ENCODE data around the gene EPHA8.

The EPHA8 gene

GRCh38 chr1:22569269-22569668 lies 6.0 kb downstream of the EPHA8 start:
- no peak for DNase-seq

DNA sequence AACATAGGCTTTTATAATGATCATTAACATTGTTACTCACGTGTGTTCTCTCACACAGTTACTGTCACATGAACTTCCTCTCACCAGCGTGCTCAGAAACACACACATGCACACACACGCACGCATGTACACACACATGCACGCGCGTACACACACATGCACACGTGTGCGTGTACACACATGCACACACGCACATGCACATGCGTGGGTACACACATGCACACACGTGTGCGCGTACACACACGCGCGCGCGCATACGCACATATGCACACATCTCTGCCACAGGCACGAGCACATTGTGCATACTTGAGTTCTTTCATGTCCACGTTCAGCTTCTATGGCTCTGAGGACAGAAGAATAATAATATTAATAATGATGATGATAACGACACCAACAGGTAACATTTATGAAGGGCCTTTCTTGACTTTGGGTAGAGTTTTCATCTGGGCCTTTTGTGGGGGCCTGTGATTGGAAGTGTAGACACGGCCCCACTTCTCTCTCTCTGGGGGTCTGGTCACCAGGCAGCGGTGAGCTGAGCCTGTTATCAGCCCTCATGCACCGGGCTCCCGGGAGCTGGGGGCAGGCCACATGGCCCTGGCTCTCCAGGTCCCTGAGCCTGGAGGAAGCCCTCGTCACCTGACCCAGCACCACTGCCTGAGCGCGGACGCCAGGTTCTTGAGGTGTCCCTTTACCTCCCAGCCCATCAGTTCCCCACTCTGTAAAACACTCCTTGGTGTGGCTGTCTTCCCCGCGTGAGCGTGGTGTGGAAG lies 7.0 kb downstream of the EPHA8 start:
- DNase-seq: no peak

- DNase-seq: no peak
These were observed 9.5 kb downstream of the EPHA8 start for GRCh38 chr1:22572818-22573217.

GRCh38 chr1:22573237-22573636 lies 9.9 kb downstream of the EPHA8 start:
- DNase-seq: no peak

- DNase-seq: no peak
These were observed 12.4 kb downstream of the EPHA8 start for GRCh38 chr1:22575532-22576149.

DNA sequence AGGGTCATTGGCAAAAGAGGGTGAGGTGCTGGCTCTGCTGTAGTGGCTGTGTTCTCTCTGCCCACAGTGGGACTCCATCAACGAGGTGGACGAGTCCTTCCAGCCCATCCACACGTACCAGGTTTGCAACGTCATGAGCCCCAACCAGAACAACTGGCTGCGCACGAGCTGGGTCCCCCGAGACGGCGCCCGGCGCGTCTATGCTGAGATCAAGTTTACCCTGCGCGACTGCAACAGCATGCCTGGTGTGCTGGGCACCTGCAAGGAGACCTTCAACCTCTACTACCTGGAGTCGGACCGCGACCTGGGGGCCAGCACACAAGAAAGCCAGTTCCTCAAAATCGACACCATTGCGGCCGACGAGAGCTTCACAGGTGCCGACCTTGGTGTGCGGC lies 12.9 kb downstream of the EPHA8 start:
- no peak for DNase-seq

DNA sequence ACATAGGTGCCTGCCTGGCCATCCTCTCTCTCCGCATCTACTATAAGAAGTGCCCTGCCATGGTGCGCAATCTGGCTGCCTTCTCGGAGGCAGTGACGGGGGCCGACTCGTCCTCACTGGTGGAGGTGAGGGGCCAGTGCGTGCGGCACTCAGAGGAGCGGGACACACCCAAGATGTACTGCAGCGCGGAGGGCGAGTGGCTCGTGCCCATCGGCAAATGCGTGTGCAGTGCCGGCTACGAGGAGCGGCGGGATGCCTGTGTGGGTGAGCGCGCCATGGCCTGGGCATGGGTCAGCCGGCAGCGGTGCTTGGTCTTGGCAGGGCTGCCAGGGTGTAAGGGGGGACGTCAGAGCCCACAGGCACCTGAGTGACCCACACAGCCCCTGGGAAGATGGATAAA lies 13.3 kb downstream of the EPHA8 start:
- no peak for DNase-seq

DNA sequence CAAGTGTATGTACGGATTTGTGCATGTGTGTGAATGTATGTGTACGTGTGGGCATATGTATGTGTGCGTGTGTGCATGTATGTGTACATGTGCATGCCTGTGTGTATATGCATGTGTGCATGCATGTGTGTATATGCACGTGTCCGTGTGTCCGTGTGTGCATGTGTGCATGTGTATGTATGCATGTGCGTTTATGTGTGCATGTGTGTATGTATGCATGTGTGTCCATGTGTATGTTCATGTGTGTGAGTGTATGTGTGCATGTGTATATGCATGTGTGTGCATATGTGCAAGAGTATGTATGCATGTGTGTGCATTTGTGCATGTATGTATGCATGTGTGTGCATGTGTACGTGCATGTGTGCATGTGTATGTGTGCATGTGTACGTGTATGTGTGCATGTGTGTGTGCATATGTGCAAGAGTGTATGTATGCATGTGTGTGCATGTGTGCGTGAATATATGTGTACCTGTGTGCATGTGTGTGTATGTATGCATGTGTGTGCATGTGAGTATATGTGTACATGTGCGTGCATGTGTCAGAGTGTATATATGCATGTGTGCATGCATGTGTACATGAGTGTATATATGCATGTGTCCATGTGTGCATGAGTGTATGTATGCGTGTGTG lies 15.6 kb downstream of the EPHA8 start:
- DNase-seq: no peak

DNA sequence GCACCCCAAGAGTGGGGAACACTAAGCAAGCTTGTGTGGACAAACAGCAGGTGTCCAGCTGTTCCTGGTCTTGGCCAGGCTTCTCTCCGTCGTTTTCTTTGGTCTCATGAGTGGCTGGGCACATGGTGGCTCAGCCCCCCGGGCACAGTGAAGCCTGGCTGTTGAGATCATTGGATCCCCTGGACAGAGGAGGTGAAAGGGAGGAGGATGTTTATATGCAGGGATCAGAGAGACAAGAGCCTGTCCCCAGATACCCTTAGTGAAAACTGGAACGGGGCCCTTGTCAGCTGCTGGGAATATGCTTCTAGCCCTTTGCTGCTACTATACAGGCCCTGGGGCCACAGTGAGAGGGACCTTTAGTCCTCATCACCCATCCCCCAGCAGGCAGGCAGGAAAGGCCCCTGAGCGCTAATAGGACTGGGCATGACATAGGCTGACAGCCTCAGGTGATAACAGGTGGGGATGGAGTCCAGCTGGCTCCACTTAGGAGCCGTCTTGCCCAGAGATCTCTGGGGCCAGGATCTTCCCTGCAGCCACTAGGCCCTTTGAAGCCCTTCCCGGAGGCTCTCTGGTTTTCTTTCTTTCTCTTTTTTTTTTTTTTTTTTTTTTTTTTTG lies 16.4 kb downstream of the EPHA8 start:
- no peak for DNase-seq

DNA sequence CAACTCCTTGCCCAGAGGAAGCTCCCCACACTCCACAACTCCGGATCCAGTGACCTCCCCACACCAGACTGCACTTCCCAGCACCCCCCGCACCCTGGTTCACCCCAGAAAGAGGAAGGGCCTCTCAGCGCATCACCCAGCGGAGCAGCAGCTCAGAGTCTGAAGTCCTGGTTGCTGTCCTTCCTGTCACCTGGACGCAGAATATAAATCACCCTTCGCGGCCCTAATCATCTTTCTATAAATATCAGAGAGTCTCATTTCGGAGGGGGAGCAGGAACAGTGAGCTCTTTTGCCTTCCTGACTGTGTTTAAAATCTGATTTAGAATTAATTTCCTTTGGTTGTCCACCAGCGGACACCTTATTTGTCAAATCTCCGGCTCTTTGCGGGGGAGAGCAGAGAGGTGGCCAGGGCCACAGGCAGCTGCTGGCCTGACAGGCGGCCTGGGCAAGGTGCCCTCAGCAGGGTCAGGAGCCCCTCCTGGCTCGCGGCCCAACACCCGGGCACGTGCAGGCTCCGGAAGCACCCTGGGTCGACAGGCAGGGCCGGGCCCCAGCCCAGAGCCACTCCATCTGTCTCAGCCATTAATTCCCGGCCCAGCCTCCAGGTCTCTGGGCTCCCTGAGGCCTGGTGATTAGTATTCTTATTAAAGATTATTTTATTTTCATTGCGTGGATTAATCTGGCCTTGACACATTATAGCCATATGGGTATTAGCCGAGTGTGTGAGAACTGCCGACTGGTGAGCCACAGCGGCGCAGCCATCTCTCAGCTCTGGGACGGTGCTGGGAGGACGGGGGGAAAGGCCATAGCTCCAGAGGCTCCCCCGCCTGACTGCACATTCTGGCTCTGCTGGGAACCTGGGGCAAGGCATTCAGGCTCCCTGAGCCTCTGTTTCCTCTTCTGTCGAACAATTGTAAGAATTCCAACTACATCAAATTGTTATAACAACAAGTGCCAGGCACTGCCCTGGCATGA lies 19.7 kb downstream of the EPHA8 start:
- DNase-seq: no peak

DNA sequence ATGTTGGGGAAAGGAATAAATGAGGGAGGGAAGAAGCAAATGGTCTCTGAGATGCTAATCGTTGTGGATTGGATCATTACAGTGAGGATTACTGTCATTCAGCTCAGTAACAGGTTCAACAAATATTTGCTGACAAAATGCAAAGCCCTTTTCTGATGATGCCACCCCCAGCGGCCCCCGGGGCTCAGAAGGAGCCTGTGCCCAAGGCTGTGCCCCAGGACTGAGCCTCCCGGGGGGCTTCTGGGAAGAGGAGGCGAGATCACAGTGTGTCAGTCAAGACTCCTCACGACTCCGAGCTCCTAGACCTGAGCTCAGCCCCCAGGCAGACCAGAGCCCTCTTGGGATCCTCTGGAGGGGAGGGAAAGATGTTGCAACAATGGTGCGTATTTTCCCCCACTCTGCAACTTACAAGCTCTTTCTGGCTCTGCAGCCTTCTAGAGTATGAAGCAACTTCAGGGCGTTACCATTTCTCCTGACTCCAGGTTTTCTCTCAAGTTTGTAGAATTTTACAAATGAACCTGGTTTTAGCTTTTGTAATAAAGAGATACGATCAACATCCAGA lies 20.8 kb downstream of the EPHA8 start:
- DNase-seq: no peak

DNA sequence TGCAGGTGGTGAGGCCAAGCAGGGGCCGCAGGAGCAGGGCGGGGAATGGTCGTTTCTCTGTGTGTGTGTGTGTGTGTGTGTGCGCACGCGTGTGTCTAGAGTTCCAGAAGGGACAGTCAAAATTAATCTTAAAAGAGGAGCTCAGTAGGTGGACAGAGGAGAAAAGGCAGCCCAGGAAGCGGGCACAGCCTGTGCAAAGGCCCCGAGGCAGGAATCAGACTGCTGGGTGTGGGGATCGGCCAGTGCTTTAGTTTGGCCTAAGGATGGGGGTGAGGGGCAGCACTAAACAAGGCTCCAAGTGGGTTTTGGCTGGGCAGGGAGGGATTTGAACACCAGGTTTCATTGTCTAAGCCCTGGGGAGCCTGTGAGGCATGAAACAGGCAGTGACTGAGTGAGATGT lies 21.7 kb downstream of the EPHA8 start:
- DNase-seq: no peak

GRCh38 chr1:22585471-22585870 lies 22.2 kb downstream of the EPHA8 start:
- no peak for DNase-seq

GRCh38 chr1:22586356-22587130 lies 23.3 kb downstream of the EPHA8 start:
- no peak for DNase-seq

- DNase-seq: no peak
These were observed 24.0 kb downstream of the EPHA8 start for GRCh38 chr1:22587247-22587646.

GRCh38 chr1:22588899-22589422 lies 25.7 kb downstream of the EPHA8 start:
- no peak for DNase-seq

GRCh38 chr1:22591576-22591975 lies 28.3 kb downstream of the EPHA8 start:
- no peak for DNase-seq

GRCh38 chr1:22592051-22592450 lies 28.8 kb downstream of the EPHA8 start:
- DNase-seq: no peak

DNA sequence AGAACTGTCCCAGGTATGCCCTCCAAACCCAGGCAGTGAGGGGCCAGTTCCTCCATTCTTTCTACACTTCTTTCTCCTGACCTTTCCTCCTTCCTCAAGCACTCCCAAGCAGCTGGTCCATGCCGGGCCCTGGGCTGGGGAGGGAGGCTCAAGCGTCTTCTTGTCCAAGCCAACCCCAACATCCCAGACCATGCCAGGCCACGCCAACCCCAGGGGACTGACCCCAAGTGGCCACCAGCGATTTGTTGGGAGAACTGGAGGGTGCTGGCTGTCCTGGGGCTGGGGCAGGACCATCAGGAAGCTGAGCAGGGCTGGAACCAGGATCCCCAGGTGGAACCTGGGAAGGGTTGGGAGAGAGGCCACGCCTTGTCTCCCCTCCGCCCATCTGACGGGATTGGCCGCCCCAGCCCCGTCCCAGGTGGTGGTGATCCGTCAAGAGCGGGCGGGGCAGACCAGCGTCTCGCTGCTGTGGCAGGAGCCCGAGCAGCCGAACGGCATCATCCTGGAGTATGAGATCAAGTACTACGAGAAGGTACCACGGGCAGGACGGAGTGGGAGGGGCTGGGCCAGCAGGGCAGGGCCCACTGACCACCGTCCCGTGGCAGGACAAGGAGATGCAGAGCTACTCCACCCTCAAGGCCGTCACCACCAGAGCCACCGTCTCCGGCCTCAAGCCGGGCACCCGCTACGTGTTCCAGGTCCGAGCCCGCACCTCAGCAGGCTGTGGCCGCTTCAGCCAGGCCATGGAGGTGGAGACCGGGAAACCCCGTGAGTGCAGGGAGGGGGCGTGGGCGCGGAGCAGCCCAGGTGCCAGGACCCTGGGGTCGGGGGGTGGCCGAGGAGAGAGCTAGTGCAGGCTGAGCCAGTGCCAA lies 29.9 kb downstream of the EPHA8 start:
- DNase-seq: no peak

DNA sequence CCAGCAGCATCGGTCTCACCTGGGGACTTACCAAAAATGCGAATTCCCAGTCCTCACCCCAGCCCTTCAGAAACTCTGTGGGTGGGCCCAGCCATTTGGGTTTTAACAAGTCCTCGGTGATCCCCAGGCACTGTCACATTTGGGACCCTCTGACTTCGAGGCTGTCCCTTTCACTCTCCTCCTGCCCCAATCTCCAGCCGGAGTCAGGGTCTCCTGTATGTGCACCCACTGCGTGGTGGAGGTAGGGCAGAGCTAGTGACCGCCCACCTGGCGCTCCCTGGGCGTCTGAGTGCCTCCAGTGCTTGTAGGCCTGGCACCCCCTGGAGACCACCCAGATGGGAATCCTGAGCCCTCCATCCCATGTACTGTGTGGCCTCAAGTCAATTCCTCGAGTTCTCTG lies 31.1 kb downstream of the EPHA8 start:
- no peak for DNase-seq
